Endothelial cell of umbilical vein (primary cell): ENCODE data around the gene SETD2. TPM values are rescaled to one million over a fixed set of nuclear protein-coding genes. Genes with fewer than 3 reads are reported as not detected.

Source experiments
- BruUV-seq: library from RNA; stranded (reverse); fragments of 400-500 nt; replicated peaks from 2 replicates; lab custom pipeline; 2021; lab: Mats Ljungman, UMichigan
- CTCF ChIA-PET: fragments of 300-600, 350-600 bp; sonication (Branson Sonifier 250); formaldehyde crosslinking; loops from one replicate; lab custom pipeline; 2021; ENCODE audit warnings: antibody characterized with exemption, inconsistent platforms; lab: Charles Lee
- POLR2A ChIA-PET: fragments of 300-600, 350-600 bp; sonication (Branson Sonifier 250); formaldehyde crosslinking; loops from one replicate; lab custom pipeline; 2021; ENCODE audit warnings: antibody characterized with exemption, inconsistent platforms; lab: Charles Lee
- DNase-seq: peaks from one replicate; pipeline ENCODE4 v3.0.0-alpha.2; 2011; ENCODE audit warnings: low read depth, low spot score
- FAIRE-seq: peaks from 2 replicates; lab custom pipeline; 2011; peaks lifted over from hg19 to GRCh38; lab: Jason Lieb, UNC
- H2AFZ ChIP-seq: 2 replicates; pipeline ENCODE4 v1.6.0; 2012; ENCODE audit warnings: low read depth, low read length, control low read depth, inconsistent platforms
- H3K27ac ChIP-seq: 2 replicates; pipeline ENCODE4 v1.5.1; 2011; ENCODE audit warnings: low read depth, mild to moderate bottlenecking, control low read depth, low read length, moderate library complexity; ENCODE audit not compliant: insufficient read depth
- H3K27me3 ChIP-seq, 2 experiments: 2 replicates each; pipeline versions ENCODE4 v1.6.0 to v1.6.1; 2011; ENCODE audit warnings: low read length in 2 of 2, mixed read lengths in 1 of 2; ENCODE audit not compliant: control insufficient read depth in 2 of 2, insufficient read depth in 2 of 2
- H3K36me3 ChIP-seq, 2 experiments: 2 replicates in 1 of 2; 3 replicates in 1 of 2; pipeline ENCODE4 v1.5.1; 2011; ENCODE audit warnings: low read length in 2 of 2, mild to moderate bottlenecking in 1 of 2, moderate library complexity in 1 of 2; ENCODE audit not compliant: control insufficient read depth in 2 of 2, insufficient read depth in 2 of 2; ENCODE audit errors: extremely low read depth in 1 of 2
- H3K4me1 ChIP-seq: 3 replicates; pipeline ENCODE4 v1.5.1; 2011; ENCODE audit warnings: mild to moderate bottlenecking, low read length; ENCODE audit not compliant: control insufficient read depth, insufficient read depth; ENCODE audit errors: extremely low read depth
- H3K4me2 ChIP-seq: 2 replicates; pipeline ENCODE4 v1.6.1; 2011; ENCODE audit warnings: low read length, control low read depth, mixed read lengths; ENCODE audit not compliant: insufficient read depth
- H3K4me3 ChIP-seq, 3 experiments: fragments of 200-600 bp in 1 of 3; sonication (generic), shearing (Covaris generic) in 1 of 3; replicated peaks in 1 of 3; 2 replicates each; pipeline ENCODE4 v1.5.1; 2011 to 2016; ENCODE audit warnings: control low read depth in 3 of 3, low read length in 3 of 3, mild to moderate bottlenecking in 2 of 3, inconsistent platforms in 1 of 3, low read depth in 1 of 3, moderate library complexity in 1 of 3; ENCODE audit not compliant: insufficient read depth in 1 of 3
- H3K79me2 ChIP-seq: 2 replicates; pipeline ENCODE4 v1.6.0; 2012; ENCODE audit warnings: low read length, inconsistent platforms; ENCODE audit not compliant: control insufficient read depth, insufficient read depth
- H3K9ac ChIP-seq: replicated peaks from 2 replicates; pipeline ENCODE3; 2011; ENCODE audit warnings: low read length, control low read depth; ENCODE audit not compliant: insufficient read depth; ENCODE audit errors: extremely low read depth
- H3K9me1 ChIP-seq: replicated peaks from 3 replicates; pipeline ENCODE4 v1.6.0; 2011; ENCODE audit warnings: mild to moderate bottlenecking, low read length; ENCODE audit not compliant: control insufficient read depth, insufficient read depth; ENCODE audit errors: extremely low read depth
- H3K9me3 ChIP-seq: replicated peaks from 2 replicates; pipeline ENCODE4 v1.5.1; 2012; ENCODE audit warnings: low read length, inconsistent platforms; ENCODE audit not compliant: control insufficient read depth, insufficient read depth
- H4K20me1 ChIP-seq: replicated peaks from 2 replicates; pipeline ENCODE3; 2011; ENCODE audit warnings: mild to moderate bottlenecking, low read length; ENCODE audit not compliant: control insufficient read depth, insufficient read depth; ENCODE audit errors: extremely low read depth
- CTCF ChIP-seq, 2 donors: IDR thresholded peaks; 1 replicate in 1 of 2; 2 replicates in 1 of 2; pipeline ENCODE4 v1.5.1; 2011; ENCODE audit warnings: low read length in 2 of 2, mild to moderate bottlenecking in 2 of 2, moderate library complexity in 2 of 2, control low read depth in 1 of 2, inconsistent platforms in 1 of 2, low read depth in 1 of 2; ENCODE audit not compliant: insufficient read depth in 1 of 2; ENCODE audit errors: extremely low read depth in 1 of 2
- FOS ChIP-seq: IDR thresholded peaks from 2 replicates; pipeline ENCODE4 v1.6.1; 2011; ENCODE audit warnings: mild to moderate bottlenecking, low read length, moderate library complexity, borderline replicate concordance; ENCODE audit not compliant: insufficient read depth
- MAX ChIP-seq: IDR thresholded peaks from 2 replicates; pipeline ENCODE4 v1.6.1; 2011; ENCODE audit not compliant: insufficient read depth, insufficient read length
- POLR2A ChIP-seq: IDR thresholded peaks from 2 replicates; pipeline ENCODE4 v1.6.1; 2012; ENCODE audit warnings: low read depth, mild to moderate bottlenecking, control low read depth, low read length
- POLR2AphosphoS5 ChIP-seq: IDR thresholded peaks from 2 replicates; pipeline ENCODE4 v1.6.1; 2012; ENCODE audit warnings: low read depth, mild to moderate bottlenecking, control low read depth, low read length, moderate library complexity; ENCODE audit not compliant: insufficient read depth
- dilution Hi-C: fragments of 300-500 bp; cut with MboI; formaldehyde crosslinking; loops from one replicate; pipeline ENCODE4 v1.15.0; 2019; ENCODE audit warnings: low sequenced_read_pairs; ENCODE audit not compliant: extremely low pct_ligation_motif_present
- intact Hi-C: fragments of 100-400 bp; cut with micrococcal nuclease; formaldehyde crosslinking; loops from one replicate; pipeline ENCODE4 v1.10.0; 2022
- polyA plus RNA-seq, 4 experiments: library from polyadenylated mRNA; depleted of rRNA in 3 of 4; stranded (reverse) in 3 of 4; unstranded in 1 of 4; fragments of >200 nt; gene quantifications; 2 replicates each; pipeline versions ENCODE4 v1.2.1 to v1.2.3, GENCODE V29; 2011 to 2012; ENCODE audit warnings: missing spikeins in 1 of 4
- total RNA-seq: library from RNA; stranded (reverse); gene quantifications from 2 replicates; pipeline ENCODE4 v1.2.3, GENCODE V29; 2021

The SETD2 gene
- total and polyA plus RNA-seq, 2 donors (not counting 3 experiments of a cell fraction or from before 2014, with no cell fraction given) = 13.7 to 41.4 TPM

- H3K27me3 ChIP-seq = no peaks in the 10 kb centered on the region
- H3K4me1 ChIP-seq = peaks cover 38% of the 10 kb centered on the region
- no peaks in the 10 kb centered on the region for H4K20me1 ChIP-seq
- H3K36me3 ChIP-seq = no peaks in the 10 kb centered on the region
- BruUV-seq = no TSS peak
- intact Hi-C loops = loop anchor here (2.0 kb wide), 2 partner anchors 31 to 51 kb away; no protein-coding TSS in a partner anchor
- TF ChIP-seq CTCF (IDR thresholded peaks at IDR 0.05; ENCODE audit: extremely low read depth in 1 of 2, insufficient read depth in 1 of 2, low read depth in 1 of 2, low read length in 2 of 2) (no peak), MAX (no peak), POLR2AphosphoS5 (no peak), POLR2A (no peak), FOS (no peak)
- no peak for FAIRE-seq
- POLR2A ChIA-PET = interaction anchor here (1.5 kb wide), 1 partner anchor 42 kb away, joined by 11 read pairs; no protein-coding TSS in a partner anchor
- no peak for DNase-seq
- H3K9me1 ChIP-seq = no peaks in the 10 kb centered on the region
- no peak overlapping the region for H3K9ac ChIP-seq
- no peak overlapping the region for H3K4me2 ChIP-seq
- no peak overlapping the region for H2AFZ ChIP-seq
- peaks cover 54% of the 10 kb centered on the region for H3K79me2 ChIP-seq
- no peak overlapping the region for H3K4me3 ChIP-seq
- dilution Hi-C loops = no loop called here
- no peak overlapping the region for H3K27ac ChIP-seq
- CTCF ChIA-PET = interaction anchor here (1.0 to 6.4 kb wide), 2 partner anchors 49 to 54 kb away, joined by 3 to 52 read pairs; no protein-coding TSS in a partner anchor
- H3K9me3 ChIP-seq = no peaks in the 10 kb centered on the region
Measured at GRCh38 chr3:46977811-46978195, 186.1 kb downstream of the SETD2 start.
